Femur (tissue), 1 donor: ENCODE results near the gene GRIK3.

Experiments
- DNase-seq: peaks from one replicate; pipeline ENCODE4 v3.0.0-alpha.2; 2017

The GRIK3 gene

DNA sequence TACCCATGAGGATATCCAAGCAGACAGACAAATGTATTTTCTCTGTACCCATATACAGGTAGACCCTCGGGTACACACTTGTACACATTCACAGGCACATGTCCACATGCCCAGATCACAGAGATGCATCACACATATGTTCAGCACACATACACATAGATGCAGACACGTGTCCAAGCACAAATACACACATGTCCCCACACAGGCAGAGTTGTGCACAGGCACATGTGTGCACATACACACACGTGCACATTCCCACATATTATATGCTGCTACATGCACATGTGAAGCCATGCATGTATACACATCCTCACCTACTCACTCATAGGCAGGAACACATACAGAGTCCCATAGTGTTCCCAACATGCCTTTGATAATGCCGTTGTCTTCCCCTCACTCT is 219.5 kb downstream of the GRIK3 start:
- DNase-seq: no peak

DNA sequence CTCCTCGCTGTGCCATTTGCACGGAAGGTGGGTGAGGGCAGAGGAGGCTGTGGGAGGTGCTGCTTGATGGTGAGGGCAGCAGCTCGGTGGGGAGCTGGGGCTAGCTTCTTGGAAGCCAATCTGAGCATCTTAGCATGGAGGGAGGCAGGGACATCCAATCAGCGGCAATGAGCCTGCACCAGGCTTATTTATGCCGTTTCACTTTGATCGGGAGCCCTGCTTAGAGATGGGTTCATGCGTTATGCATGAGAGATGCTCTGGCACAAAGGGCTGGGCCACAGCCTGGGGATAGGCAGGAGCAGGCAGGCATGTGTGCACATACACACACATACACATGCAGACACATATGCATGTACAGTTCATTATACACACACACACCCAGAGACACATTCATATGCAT is 220.2 kb downstream of the GRIK3 start:
- DNase-seq: no peak

DNA sequence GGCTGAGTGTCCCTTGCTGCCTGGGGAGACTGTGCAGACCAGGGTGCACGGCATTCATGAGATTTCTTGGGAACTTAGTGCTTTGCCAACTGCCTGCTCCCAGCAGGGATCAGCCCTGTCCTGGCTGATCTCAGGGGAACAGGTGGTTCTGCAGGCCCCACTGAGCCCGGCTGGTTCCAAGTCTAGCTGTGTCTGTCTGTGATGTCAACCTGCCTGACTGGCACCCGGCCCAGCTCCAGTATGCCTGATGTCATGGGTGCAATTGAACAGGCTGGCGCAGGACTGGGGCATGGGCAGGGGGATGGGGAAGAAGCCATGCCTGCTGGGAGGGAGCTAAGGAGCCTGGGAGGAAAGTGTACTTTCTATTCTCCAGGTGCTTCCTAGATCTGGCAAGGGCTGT is 227.1 kb downstream of the GRIK3 start:
- DNase-seq: peak; percentile 40

DNA sequence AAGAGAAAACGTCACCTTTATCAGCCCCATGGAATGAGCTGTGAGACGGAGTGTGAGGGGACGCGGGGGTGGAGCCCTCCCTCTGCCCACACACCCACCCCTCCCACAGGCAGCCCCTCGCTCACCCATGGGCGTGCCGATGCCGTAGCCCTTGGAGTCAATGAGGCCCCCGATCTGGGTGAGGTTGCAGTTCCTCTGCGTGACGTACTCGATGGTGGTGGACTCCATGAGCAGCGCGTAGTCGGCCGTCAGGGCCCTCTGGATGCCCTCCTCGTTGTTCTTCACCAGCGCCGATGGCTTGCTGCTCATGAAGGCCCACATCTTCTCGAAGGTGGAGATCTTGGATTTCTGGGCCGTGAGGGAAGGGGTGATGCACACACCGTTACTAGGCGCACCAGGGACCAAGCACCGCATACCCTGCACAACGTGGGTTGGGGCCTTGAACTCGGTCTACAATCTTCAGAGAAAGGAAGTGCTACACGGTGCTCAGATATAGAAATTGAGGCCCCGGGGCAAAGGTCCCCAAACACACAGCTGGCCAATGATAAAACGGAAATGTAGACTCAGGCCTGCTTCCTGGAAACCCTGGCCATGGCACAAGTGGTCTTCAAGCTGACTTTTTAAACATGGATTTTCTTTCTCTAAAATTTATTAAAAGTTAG is 228.2 kb downstream of the GRIK3 start:
- DNase-seq: no peak

DNA sequence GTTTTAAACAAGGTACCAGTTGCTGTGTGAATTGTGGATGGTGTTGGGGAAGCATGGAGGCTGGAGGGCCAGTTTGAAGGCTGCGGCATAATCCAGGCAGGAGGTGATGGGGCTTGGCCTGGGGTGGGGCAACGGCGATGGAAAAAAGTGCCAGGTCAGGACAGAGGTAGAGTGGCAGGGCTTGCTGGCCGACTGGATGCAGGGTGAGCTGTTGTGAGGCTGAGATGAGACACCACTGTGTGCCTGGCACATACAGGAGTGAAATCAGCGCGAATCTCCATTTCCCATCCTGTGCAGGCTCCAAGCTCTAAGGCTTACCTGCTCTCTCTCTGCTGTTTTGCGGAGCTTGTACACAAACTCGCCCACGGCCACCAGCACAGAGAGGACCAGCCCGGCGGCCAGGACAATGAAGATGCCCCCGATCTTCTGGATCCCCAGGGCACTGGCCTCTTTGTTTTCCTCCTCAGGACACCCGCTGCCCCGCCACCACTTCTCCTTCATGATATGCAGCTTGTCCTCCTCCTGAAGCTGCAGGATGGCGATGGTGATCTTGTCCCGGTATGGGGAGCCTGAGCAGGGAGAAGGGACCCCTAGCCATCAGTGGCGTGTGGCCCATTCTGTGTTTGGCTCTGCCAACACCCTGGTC is 229.5 kb downstream of the GRIK3 start:
- DNase-seq: no peak

DNA sequence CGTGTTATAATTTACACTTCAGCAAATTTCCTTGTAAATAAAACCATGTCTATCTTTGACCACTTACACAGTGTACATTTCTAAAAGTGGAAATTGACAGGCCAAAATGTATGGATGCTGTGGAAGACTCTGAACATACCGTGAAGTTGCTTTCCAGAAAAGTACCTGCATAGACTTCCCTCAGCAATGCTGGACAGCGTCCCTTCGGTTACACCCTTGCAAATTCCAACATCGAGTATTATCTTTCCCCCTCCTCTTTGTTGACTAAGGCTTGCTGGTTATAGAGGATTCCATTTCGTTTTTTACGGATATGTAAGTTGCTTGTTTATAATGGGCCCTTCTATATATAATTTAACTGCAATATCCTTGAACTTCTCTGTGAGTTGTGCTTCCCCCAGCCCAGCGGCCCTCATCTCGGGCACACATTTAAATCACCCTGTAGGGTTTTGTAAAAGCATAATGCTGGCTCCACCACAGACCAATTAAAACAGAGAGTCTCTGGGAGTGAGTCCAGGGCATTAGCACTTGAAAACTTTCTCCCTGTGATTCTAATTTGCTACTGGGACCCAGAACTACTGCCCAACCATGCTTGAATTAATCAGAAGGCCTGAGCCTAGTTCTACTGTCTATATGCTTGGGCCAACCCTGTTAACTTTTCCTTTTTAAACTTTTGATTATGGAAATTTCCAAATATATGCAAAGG is 230.3 kb downstream of the GRIK3 start:
- no peak for DNase-seq

DNA sequence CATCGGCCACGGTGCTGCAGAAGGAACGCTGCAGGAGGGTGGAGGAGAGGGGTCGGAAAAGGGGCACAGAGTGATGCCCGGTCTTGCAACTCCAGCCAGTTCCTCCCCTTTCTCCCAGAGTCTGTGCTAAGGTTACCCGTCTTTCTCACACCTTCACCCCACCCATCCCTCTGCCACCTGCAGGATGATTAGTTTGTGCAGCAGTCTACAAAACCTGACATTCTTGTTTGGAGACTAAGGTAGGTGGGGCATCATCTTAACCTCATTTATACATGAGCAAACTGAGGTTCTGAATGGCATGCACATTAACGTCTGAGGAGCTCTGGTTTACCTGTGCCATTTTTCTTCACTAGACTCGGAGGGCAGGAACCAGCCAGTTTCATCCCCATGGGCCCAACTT is 232.3 kb downstream of the GRIK3 start:
- no peak for DNase-seq

DNA sequence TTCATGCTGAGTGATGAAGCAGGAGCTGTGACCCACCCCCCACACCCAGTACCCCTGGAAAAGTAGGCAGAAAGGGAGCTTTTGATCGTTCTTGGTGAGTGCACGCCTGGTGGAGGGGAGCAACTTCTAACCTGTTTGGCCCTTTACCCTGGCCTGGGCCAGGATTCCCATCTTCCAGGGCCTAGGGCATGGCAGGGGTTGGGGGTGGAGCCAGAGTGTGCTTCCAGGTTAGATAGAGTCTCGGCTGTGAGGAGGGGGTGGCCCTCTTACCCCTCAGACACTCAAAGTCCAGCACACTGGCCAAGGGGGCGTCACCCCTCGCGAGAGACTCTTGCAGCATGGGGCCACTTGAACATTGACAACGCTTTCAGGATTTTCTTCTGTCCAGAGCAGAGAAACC is 236.6 kb downstream of the GRIK3 start:
- DNase-seq: no peak

DNA sequence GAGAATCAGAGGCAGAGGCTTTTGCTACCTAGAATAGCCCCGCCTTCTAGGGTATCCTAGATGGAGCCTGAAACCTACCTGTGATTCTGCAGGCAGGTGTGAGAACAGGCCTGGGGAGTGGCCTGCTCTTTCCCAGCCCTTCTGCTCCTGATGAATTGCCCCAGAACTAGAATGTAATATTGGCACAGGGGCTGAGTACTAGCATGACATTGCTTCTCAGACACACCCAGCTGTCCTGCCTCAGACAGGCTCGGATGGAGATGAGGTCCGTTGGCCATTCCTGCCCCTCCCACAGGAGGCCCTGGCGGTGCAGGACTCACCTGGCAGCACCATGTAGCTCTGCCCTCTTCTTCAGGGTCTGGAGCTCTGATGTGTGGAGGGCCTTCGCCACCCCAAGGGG is 237.6 kb downstream of the GRIK3 start:
- no peak for DNase-seq

DNA sequence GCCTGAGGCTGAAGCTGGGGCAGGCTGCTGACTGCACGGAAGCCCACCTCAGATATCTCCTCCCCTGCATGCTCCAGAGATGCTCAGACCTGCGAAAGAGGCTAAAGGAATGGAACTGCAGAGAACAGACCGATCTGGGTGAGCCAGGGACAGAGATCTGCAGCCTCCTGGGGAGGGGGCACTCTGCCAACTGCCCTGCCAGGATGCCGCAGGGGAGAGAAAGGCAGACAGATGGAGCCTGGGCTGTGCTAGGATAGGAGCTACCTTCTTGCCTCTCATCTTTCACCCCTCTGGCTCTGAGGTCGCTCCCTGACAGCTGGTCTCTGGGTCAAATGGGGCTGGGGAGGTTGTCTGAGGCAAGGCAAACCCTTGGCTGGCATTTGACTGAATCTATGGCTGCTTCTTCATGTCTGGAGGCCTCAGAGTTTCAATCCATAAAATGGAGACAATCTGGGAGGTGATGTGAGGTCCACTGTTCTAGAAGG is 238.2 kb downstream of the GRIK3 start:
- no peak for DNase-seq

DNA sequence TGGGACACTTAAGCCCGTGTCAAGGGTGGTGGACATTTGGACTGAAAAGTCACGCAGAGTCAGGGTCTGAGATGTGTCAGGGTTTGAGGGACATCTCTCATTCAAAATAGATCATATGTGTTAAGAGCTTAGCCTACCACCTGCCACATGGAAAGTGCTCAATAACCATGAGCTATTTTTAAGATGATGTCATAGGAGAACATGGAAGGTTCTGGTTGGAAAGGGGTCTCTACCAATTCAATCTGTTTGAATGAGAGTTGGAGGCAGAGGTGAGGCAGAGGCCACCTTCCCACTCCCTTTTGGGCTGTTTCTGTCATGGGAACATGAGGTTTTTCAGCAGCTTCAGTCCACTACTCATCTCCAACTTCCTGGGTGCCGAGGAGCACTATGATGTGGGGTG is 239.9 kb downstream of the GRIK3 start:
- DNase-seq: no peak

DNA sequence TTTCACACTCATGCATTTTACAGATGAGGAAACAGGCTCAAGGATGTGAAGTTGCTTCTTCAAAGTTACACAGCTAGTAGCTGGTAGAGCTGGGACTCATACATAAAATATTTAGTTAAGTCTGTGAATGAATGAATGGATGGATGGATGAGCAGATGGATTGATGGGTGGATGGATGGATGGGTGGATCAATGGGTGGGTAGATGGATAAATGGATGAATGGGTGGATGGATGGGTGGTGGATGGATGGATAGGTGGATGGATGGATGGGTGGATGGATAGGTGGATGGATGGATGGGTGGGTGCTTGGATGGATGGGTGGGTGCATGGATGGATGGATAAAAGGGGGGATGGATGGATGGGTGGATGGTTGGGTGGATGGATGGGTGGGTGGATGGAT is 240.9 kb downstream of the GRIK3 start:
- DNase-seq: no peak

DNA sequence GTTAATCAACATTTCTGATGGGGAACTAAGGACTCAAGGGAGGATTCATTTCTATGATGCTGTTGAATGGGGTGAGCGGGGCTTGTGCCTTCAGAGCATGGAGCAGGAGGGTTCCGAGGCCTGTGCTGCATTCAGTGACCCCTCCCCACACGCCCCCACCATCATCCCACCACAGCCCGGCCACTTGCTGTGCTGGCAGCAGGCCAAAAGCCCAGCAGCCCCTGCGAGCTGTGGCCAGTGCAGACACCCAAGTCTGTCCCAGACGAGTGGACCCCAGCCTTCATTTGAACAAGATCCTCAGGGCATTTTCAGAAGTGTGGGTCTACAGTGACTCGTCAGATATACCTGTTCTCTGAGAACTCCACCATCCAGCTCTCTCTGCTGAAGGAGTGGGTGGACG is 242.0 kb downstream of the GRIK3 start:
- no peak for DNase-seq

DNA sequence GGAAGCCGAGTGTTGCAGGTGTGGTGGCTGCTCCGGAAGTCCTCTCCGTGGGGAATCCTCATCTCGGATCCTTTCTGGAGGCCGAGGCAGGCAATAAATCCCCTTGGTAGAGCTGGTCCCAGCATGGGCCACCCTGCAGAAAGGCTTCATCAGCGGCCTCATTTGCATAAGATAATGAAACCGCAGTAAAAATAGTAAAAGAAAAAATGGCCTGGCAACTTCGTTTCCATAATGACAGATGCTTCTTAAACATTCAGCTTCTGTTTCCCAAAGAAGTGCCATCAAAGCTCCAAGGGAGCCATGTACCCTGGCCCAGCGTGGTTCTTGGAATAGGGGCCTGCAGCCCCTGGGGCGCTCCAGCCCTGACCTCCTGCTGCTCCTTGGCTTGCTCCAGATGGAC is 244.1 kb downstream of the GRIK3 start:
- no peak for DNase-seq

DNA sequence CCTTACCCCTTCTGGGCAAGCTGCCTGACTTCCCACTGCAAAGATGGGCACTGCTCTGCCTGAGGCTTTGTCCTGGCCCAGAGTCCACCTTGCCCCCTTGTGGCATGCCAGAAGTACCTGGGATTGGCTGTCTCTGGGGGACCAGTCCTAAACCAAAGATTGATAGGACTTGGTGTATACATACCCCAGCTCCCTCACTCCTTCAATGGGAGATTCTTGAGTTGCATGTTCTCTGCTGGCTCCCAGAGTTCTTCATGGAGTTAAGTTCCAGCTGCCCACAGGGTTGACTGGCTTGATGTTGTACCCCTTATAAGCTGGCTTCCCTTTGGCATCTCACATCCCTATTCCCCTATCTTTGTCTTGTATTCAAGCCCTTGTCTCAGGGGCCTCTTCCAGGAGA is 244.8 kb downstream of the GRIK3 start:
- DNase-seq: no peak

DNA sequence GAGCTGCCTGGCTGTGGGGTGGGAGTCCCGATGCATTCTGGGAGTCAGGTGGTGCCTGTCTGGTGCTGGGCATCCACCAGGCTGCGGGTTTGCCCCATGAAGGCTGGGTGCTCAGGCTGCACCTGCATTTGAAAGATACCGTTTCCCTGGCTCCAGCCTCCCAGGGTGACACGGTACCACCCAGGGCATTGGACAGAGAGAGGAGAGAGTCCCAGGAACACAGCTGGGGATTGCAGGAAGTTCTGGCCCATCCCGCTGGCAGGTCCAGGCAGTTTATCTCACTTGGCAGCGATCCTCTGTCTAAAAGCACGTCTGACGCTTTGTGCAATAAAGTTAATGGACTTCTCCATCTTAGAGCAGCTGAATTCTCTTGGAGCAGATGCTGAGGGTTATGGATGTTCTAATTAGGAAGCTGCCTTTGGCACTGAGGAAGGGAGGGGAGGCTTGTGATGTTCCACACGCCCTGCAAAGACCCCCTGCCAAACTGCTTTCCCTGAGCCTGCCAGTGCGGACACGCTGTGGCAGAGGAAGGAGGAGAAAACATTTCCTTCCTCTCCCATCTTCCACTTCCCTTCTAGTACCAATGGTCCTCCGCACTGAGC is 246.9 kb downstream of the GRIK3 start:
- no peak for DNase-seq

DNA sequence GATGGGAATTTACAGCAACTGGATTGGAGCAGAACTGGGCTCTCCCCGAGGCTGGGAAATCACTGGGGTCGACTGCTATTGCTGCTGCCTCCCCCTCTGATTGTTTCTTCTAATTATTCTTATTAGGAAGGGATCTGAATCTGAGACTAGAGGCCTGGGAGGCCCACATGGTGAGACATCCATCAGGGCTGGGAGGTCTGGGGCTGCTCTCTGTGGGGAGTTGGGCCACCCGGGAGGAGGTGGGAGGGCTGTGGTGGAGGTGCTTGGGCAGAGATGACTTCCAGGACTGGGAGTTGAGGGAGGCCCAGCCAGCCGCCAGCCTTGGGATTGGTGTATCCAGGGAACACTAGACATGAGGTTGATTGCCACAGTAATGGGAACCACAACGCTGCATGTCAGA is 247.9 kb downstream of the GRIK3 start:
- no peak for DNase-seq

DNA sequence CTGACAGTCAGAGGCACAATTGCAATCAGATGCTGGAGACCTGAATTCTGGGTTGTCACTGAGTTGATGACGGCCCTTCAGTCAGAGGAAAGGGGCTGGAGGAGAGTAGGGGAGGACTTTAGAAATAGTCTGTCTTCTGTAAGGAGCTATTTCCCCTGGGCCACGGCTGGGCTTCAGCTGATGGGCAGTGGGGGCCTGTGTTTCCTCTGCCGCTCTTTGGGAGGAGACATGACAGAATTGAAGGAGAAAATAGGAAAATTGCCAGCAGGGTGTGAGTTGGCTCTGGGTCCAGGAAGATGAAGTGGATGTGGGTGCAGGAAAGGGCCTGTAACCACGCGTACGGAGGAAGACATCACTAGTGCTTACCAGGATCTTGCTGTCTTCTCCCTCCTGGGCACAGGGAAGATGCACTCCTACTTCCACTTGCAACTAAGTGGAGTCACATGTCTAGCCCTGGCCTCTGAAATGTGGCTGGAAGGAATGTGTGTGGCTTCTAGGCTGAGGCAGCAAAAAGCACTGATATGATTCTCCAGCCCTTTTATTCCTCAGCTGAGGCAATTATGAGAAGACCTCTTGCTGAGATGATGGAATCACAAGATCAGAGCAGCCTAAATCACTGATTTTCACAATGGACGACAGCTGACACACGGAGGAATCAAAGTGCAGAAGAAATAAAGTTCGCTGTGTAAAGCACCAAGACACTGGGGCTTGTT is 250.0 kb downstream of the GRIK3 start:
- no peak for DNase-seq

DNA sequence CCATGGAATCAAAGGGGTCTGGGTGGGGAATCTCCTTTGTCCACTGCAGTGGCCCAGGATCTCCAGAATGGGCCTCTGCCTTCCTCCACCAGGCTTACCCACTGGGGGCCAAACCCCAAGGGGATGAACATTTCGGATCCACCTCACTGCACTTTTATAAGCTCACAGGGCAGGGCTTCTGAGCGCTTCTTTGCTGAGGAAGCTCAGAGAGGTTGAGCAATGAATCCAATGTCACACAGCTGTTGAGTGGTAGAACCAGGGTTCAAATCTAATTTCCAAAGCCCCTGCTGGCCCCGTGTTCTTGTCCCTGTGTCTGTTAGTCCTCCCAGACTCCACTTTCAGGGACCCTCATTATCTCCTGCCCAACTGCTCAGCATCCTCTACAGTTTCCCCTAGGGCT is 250.8 kb downstream of the GRIK3 start:
- no peak for DNase-seq

DNA sequence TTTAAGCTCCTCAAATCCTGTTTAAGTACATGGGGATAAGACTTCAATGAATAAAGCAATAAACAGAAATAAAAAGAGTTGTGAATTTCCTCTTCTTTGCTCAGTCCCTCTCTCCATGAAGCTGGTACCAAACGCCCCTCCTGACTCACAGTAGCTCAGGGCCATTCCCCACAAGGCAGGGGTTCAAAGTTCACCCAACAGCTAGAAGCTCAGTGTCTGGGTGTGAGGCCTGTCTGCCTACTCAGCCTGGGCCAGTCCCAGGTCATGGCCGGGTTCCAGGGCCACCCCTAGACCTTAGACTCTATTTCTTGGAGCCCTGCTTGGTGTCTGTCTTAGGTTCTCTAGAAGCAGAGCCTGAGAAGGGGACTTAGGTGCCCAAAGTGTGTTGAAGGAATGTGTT is 251.5 kb downstream of the GRIK3 start:
- no peak for DNase-seq

DNA sequence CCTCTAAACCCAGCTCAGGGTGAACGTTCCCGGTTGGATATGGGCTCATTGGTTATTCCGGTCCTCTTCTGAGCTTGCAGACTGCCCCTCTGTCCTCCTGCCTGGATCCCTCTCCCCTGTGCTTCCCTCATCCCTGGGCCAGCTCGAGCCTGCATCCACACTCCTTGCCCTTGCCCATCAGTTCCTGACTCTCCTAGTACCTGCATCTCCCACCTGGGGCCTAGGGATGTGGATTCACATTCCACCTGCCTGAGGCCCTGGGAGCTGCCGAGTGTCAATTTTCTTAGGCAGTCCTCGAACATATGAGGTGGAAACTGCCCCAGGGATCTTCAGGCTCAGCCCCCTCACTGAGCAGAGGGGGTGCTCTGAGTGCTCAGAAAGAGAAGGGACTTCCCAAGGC is 252.2 kb downstream of the GRIK3 start:
- no peak for DNase-seq

DNA sequence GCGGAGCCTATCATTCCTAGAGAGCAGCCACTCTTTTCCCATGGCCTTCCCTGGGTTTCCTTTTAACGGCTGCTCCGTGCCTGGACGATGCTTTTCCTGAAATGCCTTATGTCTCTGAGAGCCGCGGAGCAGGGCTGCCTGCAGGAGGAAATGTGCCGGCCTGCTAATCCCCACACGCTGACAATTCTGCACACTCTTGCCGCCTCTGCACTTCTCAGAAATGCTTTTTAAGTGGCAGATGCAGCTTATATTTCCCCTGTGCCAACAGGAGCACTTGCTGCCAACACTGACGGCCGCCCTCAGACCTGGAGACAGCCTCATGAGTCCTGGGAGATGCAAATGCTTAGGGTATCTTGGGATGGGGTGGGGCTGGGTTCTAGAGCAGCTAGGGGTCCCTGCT is 253.2 kb downstream of the GRIK3 start:
- DNase-seq: no peak

DNA sequence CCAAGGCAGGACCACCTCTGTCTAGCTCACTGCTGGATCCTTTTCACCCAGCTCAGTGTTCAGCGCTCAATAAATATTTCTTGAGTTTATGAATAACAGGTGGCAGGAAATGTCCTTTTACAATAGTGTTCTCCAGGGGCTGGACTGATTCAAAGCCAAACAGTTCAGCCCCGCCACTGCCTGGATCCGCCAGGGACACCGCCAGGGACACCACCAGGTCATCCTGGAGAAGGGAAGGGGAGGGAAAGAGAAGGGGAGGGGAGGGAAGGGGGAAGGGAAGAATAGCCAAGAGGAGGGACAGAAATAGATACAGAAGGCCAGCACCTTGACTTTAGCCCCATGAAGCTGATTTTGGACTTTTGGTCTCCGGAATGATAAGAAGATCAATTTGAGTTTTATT is 255.6 kb downstream of the GRIK3 start:
- no peak for DNase-seq
